ENCODE results near the gene MNAT1.

MNAT1 gene

DNA sequence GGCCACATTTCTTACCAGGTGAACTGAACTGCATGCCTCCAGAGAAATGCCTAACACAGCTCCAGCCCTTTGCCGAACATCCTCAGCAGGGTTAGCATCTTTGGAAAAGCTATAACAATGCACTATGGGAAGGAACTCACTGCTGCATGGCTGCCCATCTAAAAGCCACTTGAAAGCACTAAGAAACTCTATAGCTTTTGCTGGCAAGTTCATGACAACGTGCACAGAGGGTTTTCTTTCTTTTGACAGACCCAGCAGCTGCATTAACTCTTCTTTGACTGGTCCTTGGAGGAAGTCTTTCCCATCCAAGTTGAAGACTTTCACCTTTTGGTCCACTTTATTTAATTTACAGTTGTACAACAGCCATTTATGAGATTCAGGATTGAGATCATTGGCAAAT lies 241.0 kb downstream of the MNAT1 start:
- Histone ChIP-seq H3K4me3 (replicated peaks; ENCODE audit: low read depth, low read length) (no peak overlapping the region), H3K27me3 (replicated peaks; ENCODE audit: control insufficient read depth, insufficient read depth, low read length) (no peaks in the 10 kb centered on the region), H3K36me3 (ENCODE audit: control insufficient read depth, insufficient read depth, low read length) (peaks cover 2% of the 10 kb centered on the region)
- no peak for DNase-seq (ENCODE audit: extremely low read depth, insufficient read length)
- TF ChIP-seq, protein P1, sequence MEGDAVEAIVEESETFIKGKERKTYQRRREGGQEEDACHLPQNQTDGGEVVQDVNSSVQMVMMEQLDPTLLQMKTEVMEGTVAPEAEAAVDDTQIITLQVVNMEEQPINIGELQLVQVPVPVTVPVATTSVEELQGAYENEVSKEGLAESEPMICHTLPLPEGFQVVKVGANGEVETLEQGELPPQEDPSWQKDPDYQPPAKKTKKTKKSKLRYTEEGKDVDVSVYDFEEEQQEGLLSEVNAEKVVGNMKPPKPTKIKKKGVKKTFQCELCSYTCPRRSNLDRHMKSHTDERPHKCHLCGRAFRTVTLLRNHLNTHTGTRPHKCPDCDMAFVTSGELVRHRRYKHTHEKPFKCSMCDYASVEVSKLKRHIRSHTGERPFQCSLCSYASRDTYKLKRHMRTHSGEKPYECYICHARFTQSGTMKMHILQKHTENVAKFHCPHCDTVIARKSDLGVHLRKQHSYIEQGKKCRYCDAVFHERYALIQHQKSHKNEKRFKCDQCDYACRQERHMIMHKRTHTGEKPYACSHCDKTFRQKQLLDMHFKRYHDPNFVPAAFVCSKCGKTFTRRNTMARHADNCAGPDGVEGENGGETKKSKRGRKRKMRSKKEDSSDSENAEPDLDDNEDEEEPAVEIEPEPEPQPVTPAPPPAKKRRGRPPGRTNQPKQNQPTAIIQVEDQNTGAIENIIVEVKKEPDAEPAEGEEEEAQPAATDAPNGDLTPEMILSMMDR (IDR thresholded peaks at IDR 0.05; ENCODE audit: insufficient read depth, low read length, poor library complexity, severe bottlenecking): no peak

DNA sequence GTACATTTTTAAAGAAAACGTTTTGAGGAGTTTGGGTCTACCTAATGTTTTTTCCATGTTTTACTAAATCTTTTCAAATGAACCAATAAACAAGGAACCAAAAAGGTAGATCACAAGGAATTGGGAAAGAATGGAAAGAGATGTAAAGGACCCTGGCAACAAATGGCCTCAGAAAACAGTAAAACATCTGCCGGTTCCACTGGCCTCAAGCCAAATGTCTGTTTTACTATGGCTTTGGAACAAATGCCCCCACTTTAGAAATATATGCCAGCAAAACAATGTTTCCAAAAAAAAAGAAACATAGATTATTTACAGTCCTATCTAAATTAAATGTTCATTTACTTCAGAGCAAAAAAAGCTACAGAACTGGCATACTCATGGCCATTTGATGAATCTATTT lies 243.3 kb downstream of the MNAT1 start:
- peaks cover 2% of the 10 kb centered on the region for H3K36me3 ChIP-seq (ENCODE audit: control insufficient read depth, insufficient read depth, low read length)
- H3K27me3 ChIP-seq (replicated peaks; ENCODE audit: control insufficient read depth, insufficient read depth, low read length): no peaks in the 10 kb centered on the region
- DNase-seq (ENCODE audit: extremely low read depth, insufficient read length): no peak
- TF ChIP-seq, protein P1 (IDR thresholded peaks at IDR 0.05; ENCODE audit: insufficient read depth, low read length, poor library complexity, severe bottlenecking): no peak
- no peak overlapping the region for H3K4me3 ChIP-seq (replicated peaks; ENCODE audit: low read depth, low read length)

DNA sequence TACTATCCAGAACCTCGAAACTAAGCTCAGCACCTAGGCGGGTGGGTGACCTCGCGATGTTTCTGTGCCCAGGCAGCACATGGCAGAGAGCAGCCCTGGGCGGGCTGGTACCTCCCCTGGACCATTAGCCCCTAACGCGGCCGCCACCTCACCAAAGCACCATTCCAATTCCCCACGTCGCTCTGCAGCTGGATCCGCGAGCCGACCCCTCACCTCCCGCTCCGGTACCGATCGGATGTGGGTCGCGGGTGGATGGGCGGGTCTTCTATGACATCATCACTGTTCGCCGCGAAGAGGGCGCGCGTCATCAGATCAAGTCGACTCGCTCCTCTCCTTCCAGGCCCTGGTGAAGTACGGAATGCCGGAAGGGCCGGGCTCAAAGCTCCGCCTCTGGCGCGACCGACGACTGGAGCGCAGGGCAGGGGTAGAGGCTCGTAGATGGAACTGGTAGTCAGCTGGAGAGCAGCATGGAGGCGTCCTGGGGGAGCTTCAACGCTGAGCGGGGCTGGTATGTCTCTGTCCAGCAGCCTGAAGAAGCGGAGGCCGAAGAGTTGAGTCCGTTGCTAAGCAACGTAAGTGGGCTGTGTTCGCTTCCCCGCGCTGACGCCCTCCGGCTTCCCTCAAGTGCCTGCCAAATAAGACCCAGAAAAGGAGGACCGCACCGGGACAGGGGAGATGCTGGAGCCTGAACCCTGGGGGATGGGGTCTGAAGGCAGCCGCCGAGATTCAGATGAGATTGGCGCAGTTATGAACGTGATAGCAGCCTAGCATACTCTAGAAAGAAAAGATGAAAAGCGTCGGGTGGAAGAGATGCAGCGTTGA lies 246.5 kb downstream of the MNAT1 start, which contains the start of the genes SLC38A6 and TRMT5:
TSS of gene SLC38A6 (plus strand) at position 435 of the 822 bp plus-strand sequence. CDS start at position 468, 33 bp downstream.
TSS of gene TRMT5 (minus strand) at position 269 of the 822 bp plus-strand sequence. CDS start at position 163, 106 bp downstream.
- TF ChIP-seq, protein P1 (IDR thresholded peaks at IDR 0.05; ENCODE audit: insufficient read depth, low read length, poor library complexity, severe bottlenecking): no peak
- Histone ChIP-seq H3K36me3 (ENCODE audit: control insufficient read depth, insufficient read depth, low read length) (no peaks in the 10 kb centered on the region), H3K27me3 (replicated peaks; ENCODE audit: control insufficient read depth, insufficient read depth, low read length) (no peaks in the 10 kb centered on the region), H3K4me3 (replicated peaks; ENCODE audit: low read depth, low read length) (peak within 1 kb of the TSS; percentile 79)
- peak; percentile 92 for DNase-seq (ENCODE audit: extremely low read depth, insufficient read length)

DNA sequence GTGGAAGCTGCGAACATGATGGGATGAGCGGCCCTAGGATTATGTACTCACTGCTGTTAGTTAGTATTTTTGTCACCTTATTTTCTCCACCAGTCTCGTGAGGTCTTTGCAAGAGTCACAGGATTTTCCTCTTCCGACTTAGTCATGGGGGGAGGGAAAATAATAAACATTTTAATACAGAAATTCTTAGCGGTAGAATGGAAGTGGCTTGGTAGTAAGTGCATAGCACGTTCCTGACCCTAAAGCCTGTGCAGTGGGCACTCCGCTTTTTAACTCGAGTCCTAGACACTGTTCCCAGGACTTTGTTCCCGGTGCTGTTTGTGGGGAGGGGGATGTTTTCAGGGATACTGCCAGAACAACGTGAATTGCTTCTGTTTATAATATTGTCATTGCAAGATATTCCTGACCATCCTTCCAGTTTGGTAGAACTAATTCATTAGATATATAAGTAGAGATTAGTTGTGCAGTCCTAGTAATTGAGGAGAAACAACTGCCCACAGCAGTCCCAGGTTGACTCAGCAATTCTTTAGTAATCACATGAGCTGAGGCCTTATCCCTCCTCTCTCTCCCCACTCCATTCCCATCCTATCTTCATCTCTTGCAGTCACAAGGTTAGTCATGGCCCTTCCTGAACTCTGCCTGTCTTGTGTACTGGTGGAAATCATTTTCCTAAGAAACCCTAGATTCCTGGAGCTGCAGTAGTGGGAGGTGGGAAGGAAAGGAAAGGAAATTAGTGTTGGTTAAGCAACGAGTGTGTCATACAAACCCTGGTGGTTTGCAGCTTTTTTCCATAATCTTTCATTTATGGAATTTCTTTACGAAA lies 247.3 kb downstream of the MNAT1 start:
- peak; percentile 7 for DNase-seq (ENCODE audit: extremely low read depth, insufficient read length)
- TF ChIP-seq, protein P1 (IDR thresholded peaks at IDR 0.05; ENCODE audit: insufficient read depth, low read length, poor library complexity, severe bottlenecking): no peak

DNA sequence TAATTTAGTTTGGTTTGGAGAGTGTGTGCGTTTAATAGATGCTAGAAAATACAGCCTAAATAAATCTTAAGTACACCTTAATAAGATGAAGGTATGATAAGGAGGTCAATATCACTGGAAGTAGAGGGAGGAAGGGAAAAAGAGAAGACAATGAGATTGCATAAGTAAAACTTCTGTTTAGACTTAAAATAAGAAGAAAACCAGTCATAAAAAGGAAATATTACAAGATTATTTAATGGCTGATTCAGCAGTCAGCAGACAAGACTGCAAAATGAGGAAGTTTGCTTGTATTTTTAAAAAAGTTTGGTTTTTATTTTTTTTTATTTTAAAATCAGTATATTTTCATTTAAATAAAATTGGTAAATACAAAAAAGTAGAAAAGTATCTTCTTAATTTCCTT lies 249.6 kb downstream of the MNAT1 start:
- TF ChIP-seq, protein P1 (IDR thresholded peaks at IDR 0.05; ENCODE audit: insufficient read depth, low read length, poor library complexity, severe bottlenecking): no peak
- H3K36me3 ChIP-seq (ENCODE audit: control insufficient read depth, insufficient read depth, low read length): no peaks in the 10 kb centered on the region
- no peaks in the 10 kb centered on the region for H3K27me3 ChIP-seq (replicated peaks; ENCODE audit: control insufficient read depth, insufficient read depth, low read length)
- H3K4me3 ChIP-seq (replicated peaks; ENCODE audit: low read depth, low read length): no peak overlapping the region
- DNase-seq (ENCODE audit: extremely low read depth, insufficient read length): no peak

More for the DNA sequence above, 247.3 kb downstream of the MNAT1 start:
- Histone ChIP-seq H3K36me3 (ENCODE audit: control insufficient read depth, insufficient read depth, low read length) (no peaks in the 10 kb centered on the region), H3K27me3 (replicated peaks; ENCODE audit: control insufficient read depth, insufficient read depth, low read length) (no peaks in the 10 kb centered on the region), H3K4me3 (replicated peaks; ENCODE audit: low read depth, low read length) (peak overlapping the region; percentile 79)
